Epithelial cell of proximal tubule (primary cell): ENCODE results near the gene RAI1. TPM values are rescaled to one million over a fixed set of nuclear protein-coding genes. Genes with fewer than 3 reads are reported as not detected.

Experiments
- DNase-seq: peaks from one replicate; pipeline ENCODE4 v3.0.0-alpha.2; 2011; ENCODE audit warnings: low read depth
- H3K4me3 ChIP-seq: 2 replicates; pipeline ENCODE4 v1.5.1; 2011; ENCODE audit warnings: low read depth, mild to moderate bottlenecking, low read length
- total RNA-seq: library from RNA; depleted of rRNA; stranded (reverse); fragments of >200 nt; gene quantifications from 2 replicates; pipeline ENCODE4 v1.2.3, GENCODE V29; 2015
- TF ChIP-seq, protein P1 (sequence below): conservative IDR thresholded peaks from 2 replicates; pipeline ENCODE4 v1.5.1; 2012; ENCODE audit warnings: low read depth, mild to moderate bottlenecking, low read length

RAI1 gene
- total RNA-seq, 1 donor from 2014 or later: 13.7 TPM

DNA sequence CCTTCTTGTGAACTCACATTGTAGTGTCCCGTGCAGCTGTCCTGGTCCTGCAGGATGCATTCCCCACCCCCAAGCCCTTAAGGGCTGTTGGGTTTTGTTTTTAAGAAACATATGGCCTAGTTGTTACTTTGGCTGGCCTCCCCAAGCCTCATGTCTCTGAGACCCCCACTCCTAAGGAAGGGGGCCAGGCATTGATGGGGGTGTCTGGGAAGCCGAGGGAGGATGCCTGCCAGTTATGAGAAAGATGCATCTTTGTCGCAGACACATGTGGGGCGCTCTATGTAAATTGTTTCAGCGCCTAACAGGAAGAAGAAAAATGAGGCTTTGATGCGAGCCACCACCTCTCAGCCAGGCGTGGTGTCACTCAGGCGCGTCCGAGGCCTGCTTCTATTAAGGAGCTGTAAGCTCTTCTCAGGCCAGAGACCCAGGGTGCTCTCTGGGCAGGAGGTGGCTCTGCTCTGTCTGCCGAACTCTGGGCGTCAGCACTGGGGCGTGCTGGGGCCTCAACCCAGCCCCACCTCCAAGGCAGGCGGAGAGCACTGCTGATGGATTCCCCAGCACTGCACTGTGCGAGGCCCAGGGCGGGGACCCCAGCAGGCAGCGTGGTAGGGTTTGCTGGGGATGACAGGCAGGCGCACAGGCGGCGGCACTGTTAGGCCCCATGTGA is 85.0 kb downstream of the RAI1 start:
- H3K4me3 ChIP-seq: no peak overlapping the region
- no peak for DNase-seq
- TF ChIP-seq, protein P1, sequence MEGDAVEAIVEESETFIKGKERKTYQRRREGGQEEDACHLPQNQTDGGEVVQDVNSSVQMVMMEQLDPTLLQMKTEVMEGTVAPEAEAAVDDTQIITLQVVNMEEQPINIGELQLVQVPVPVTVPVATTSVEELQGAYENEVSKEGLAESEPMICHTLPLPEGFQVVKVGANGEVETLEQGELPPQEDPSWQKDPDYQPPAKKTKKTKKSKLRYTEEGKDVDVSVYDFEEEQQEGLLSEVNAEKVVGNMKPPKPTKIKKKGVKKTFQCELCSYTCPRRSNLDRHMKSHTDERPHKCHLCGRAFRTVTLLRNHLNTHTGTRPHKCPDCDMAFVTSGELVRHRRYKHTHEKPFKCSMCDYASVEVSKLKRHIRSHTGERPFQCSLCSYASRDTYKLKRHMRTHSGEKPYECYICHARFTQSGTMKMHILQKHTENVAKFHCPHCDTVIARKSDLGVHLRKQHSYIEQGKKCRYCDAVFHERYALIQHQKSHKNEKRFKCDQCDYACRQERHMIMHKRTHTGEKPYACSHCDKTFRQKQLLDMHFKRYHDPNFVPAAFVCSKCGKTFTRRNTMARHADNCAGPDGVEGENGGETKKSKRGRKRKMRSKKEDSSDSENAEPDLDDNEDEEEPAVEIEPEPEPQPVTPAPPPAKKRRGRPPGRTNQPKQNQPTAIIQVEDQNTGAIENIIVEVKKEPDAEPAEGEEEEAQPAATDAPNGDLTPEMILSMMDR: no peak

DNA sequence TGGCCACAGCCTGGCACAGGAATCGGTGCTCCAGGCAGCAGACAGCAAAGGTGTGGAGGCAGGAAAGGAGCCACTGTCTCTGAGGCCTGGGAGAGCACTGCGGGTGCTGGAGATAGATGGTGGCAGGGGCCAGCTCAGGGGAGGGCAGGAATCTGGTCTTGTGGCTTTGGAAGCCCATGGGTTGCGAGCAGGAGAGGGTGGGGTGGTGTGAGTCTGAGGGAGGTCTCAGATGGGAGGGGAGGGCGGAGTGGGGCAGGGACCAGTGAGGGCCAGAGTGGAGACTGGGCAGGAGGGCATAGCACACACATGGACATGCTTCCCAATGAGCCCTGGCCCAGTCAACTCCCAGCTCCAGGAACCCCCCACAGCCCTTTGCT is 85.5 kb downstream of the RAI1 start:
- TF ChIP-seq, protein P1: no peak
- no peak overlapping the region for H3K4me3 ChIP-seq

DNA sequence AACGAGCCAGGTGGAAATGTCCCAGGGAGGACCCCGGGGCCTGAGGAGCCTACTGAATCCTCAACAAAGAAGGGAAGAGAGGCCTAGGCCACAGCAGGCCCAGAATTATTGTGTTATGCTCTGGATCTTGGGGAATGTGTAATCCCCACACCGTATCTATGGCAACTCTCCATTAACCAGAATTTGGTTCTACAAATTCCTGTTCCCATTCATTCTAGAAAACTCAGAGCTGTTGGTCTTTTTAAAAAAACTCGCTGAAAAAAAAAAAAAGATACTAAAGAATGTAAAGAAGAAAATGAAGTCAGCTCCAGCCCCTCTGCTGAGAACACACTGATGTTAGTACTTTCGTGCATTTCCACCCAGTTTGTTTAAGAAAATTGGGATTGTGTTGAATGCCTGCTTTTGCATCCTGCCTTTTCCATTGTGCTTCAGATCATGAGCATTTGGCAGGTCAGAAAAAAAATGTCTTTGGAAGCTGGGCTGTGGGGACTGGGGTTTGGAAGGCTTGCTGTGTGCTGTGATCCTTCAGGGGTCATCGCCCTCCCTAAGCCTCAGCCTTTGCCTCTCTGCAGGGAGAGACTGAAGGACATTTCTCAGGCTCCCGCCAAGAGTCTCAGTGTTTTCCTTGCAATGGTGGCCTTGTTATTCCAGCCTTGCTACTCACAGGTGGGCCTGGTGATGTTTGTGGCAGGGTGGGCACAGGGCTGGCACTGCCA is 86.1 kb downstream of the RAI1 start:
- TF ChIP-seq, protein P1: no peak
- DNase-seq: no peak
- no peak overlapping the region for H3K4me3 ChIP-seq

More for the DNA sequence above, 85.5 kb downstream of the RAI1 start:
- no peak for DNase-seq

DNA sequence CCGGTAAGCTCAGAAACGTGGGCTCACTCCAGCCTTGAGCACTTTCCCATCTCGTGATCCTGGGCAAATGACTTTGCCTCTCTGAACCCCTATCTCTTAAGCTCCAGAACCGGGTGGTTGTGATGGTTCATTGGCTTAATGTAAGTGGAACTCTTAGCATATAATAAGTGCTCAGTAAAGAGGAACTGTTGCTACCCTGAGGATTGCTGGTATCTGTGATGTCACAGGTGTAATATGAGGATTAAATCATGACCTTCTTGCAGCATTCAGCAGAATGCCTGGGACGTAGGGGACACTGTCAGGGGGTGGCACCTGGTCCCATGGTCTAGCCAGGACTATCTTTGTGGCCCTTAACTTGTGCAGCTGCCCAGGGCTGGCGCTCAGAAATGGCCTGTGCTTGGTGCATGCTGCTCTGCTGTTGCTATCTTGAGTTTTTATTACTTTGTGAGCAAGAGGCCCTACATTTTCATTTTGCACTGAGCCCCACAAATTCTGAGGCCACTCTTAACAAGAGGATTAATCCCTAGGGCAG is 86.7 kb downstream of the RAI1 start:
- no peak overlapping the region for H3K4me3 ChIP-seq
- no peak for DNase-seq
- TF ChIP-seq, protein P1: no peak

DNA sequence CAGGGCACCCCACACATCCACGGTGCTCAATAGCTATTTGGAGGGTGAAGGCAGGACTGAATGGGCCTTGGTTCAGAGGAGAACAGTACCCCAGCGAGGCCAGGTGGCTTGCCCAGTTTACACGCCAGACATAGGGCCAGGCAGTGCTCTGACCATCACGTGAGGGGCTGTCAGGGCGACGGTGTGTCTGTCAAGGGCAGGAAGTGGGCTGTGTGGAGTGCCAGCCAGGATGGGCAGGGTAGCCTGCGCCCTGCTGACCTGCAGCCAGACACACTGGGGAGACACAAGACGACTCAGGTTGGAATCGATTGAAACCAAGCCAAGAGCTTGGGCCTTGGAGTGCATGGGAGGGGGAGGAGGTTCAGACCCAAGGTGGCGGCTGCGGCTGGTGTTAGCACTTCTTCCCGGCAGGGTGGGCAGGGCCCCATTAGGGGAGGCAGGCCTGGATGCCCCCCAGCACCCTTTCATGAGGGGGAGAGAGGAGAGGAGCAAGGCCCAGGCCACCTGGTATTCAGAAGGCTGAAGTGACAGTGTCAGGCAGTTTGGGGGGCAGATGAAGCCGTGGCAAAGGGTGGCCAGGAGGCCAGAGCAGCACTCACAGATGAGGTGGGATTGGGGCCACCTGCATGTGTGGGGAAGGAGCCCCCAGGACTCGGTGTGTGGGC is 87.3 kb downstream of the RAI1 start:
- no peak overlapping the region for H3K4me3 ChIP-seq
- no peak for DNase-seq
- TF ChIP-seq, protein P1: no peak

DNA sequence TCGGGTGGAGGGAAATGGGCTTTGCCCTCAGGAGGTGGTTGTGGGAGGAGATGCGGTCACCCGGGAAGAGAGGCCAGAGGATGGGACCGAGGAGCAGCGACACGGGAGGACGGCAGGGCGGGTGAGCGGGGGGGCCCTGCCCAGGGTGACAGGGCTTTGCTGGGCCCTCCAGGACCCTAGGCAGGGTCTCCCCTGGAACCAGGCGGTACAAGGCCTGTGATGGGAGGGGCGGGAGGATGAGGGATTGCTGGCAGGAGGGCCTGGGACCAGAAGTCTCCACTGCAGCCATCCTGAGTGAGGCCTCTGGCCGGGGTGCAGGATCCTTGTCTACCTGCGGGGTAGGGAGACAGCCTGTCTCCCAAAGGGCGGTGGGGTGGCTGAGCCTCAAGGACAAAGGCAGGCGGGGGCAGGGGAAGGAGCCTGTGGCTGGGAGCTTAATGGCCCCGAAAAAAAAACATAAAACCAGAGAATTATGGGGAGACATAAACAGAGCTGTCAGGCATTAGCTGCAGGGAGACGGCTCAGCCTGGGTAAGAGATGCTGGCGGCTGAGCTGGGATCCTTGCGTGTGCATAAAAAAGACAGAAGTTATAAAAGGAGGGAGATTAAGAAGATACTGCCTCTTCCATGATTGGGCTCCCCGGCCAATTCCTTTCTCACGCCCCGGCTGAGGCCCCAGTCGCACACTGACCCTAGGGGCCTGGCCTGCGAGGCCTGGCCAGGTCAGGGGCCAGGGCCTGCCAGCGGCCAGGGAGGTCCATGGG is 88.8 kb downstream of the RAI1 start:
- DNase-seq: no peak
- TF ChIP-seq, protein P1: no peak
- no peak overlapping the region for H3K4me3 ChIP-seq
